HUES64 (cell line): ENCODE measurements around the gene ATG9B.

Experiments
- H3K27ac ChIP-seq: 2 replicates; pipeline ENCODE4 v1.7.0; 2013; ENCODE audit warnings: low read depth, low read length, inconsistent platforms
- H3K27me3 ChIP-seq: 2 replicates; pipeline ENCODE4 v1.6.1; 2013; ENCODE audit warnings: mild to moderate bottlenecking, low read length; ENCODE audit not compliant: insufficient read depth
- H3K36me3 ChIP-seq: 2 replicates; pipeline ENCODE4 v1.6.1; 2013; ENCODE audit warnings: mild to moderate bottlenecking, low read length; ENCODE audit not compliant: insufficient read depth
- H3K4me1 ChIP-seq: 2 replicates; pipeline ENCODE4 v1.6.1; 2013; ENCODE audit warnings: mild to moderate bottlenecking, low read length, moderate library complexity; ENCODE audit not compliant: insufficient read depth
- H3K4me3 ChIP-seq: 2 replicates; pipeline ENCODE4 v1.5.1; 2013; ENCODE audit warnings: mild to moderate bottlenecking, low read length, moderate library complexity
- H3K9ac ChIP-seq: 2 replicates; pipeline ENCODE4 v1.6.1; 2013; ENCODE audit warnings: mild to moderate bottlenecking, low read depth, low read length
- H3K9me3 ChIP-seq: 2 replicates; pipeline ENCODE4 v1.6.1; 2013; ENCODE audit warnings: low read depth, low read length; ENCODE audit not compliant: insufficient read depth
- WGBS: fragments of 150-250, 120-280 bp; methylation state at CpG from one replicate; pipeline ENCODE4 v1.1.7; 2013; ENCODE audit warnings: missing lambda C conversion rate; 5-methylcytosine and 5-hydroxymethylcytosine counted together

Gene ATG9B

GRCh38 chr7:151006590-151007300 is 17.5 kb downstream of the ATG9B start:
- Histone ChIP-seq H3K9me3 (no peaks in the 10 kb centered on the region), H3K4me3 (no peak overlapping the region), H3K27me3 (no peaks in the 10 kb centered on the region), H3K9ac (no peak overlapping the region), H3K27ac (no peak overlapping the region), H3K4me1 (peaks cover 18% of the 10 kb centered on the region), H3K36me3 (no peaks in the 10 kb centered on the region)
- WGBS = 88% methylated on average over 23 of the region's 23 CpGs

- Histone ChIP-seq H3K27ac (no peak overlapping the region), H3K9ac (no peak overlapping the region), H3K27me3 (no peaks in the 10 kb centered on the region), H3K4me3 (no peak overlapping the region), H3K9me3 (no peaks in the 10 kb centered on the region), H3K36me3 (no peaks in the 10 kb centered on the region), H3K4me1 (peaks cover 15% of the 10 kb centered on the region)
- WGBS = 85% methylated on average over 9 of the region's 9 CpGs
Measured at GRCh38 chr7:151005566-151005965, 18.7 kb downstream of the ATG9B start.

GRCh38 chr7:151003572-151003971 is 20.7 kb downstream of the ATG9B start:
- Histone ChIP-seq H3K9me3 (no peaks in the 10 kb centered on the region), H3K27ac (no peak overlapping the region), H3K36me3 (no peaks in the 10 kb centered on the region), H3K9ac (no peak overlapping the region), H3K4me3 (no peak overlapping the region), H3K27me3 (no peaks in the 10 kb centered on the region), H3K4me1 (peaks cover 5% of the 10 kb centered on the region; the same call in 1 of the 2 replicates)
- whole genome bisulfite sequencing = 90% methylated on average over 12 of the region's 12 CpGs

- H3K4me3 ChIP-seq = no peak overlapping the region
- no peak overlapping the region for H3K27ac ChIP-seq
- H3K9ac ChIP-seq = no peak overlapping the region
- H3K4me1 ChIP-seq = no peaks in the 10 kb centered on the region
- H3K36me3 ChIP-seq = no peaks in the 10 kb centered on the region
- no peaks in the 10 kb centered on the region for H3K27me3 ChIP-seq
- no peaks in the 10 kb centered on the region for H3K9me3 ChIP-seq
- 95% methylated on average over 16 of the region's 16 CpGs for WGBS
Measured at GRCh38 chr7:151001546-151001945, 22.7 kb downstream of the ATG9B start.

GRCh38 chr7:151000897-151001495 is 23.3 kb downstream of the ATG9B start:
- Histone ChIP-seq H3K27ac (no peak overlapping the region), H3K4me1 (no peaks in the 10 kb centered on the region), H3K9ac (no peak overlapping the region), H3K9me3 (no peaks in the 10 kb centered on the region), H3K4me3 (no peak overlapping the region), H3K36me3 (no peaks in the 10 kb centered on the region), H3K27me3 (no peaks in the 10 kb centered on the region)
- 92% methylated on average over 12 of the region's 13 CpGs for WGBS

- Histone ChIP-seq H3K27me3 (no peaks in the 10 kb centered on the region), H3K4me3 (no peak overlapping the region), H3K4me1 (no peaks in the 10 kb centered on the region), H3K27ac (no peak overlapping the region), H3K36me3 (no peaks in the 10 kb centered on the region), H3K9me3 (no peaks in the 10 kb centered on the region), H3K9ac (no peak overlapping the region)
- 92% methylated on average over 5 of the region's 5 CpGs for WGBS
Measured at GRCh38 chr7:150999497-151000230, 24.6 kb downstream of the ATG9B start.

GRCh38 chr7:150999001-150999400 is 25.3 kb downstream of the ATG9B start:
- no peak overlapping the region for H3K9ac ChIP-seq
- no peak overlapping the region for H3K4me3 ChIP-seq
- WGBS = 94% methylated on average over 12 of the region's 12 CpGs

GRCh38 chr7:150998341-150998740 is 26.0 kb downstream of the ATG9B start:
- no peak overlapping the region for H3K9ac ChIP-seq
- H3K9me3 ChIP-seq = no peaks in the 10 kb centered on the region
- no peaks in the 10 kb centered on the region for H3K27me3 ChIP-seq
- H3K4me1 ChIP-seq = no peaks in the 10 kb centered on the region; the same call in 1 of the 2 replicates
- no peaks in the 10 kb centered on the region for H3K36me3 ChIP-seq
- H3K27ac ChIP-seq = no peak overlapping the region
- H3K4me3 ChIP-seq = no peak overlapping the region
- 92% methylated on average over 20 of the region's 20 CpGs for WGBS

More at GRCh38 chr7:150999001-150999400, 25.3 kb downstream of the ATG9B start:
- H3K9me3 ChIP-seq = no peaks in the 10 kb centered on the region
- H3K36me3 ChIP-seq = no peaks in the 10 kb centered on the region
- no peaks in the 10 kb centered on the region for H3K27me3 ChIP-seq
- no peak overlapping the region for H3K27ac ChIP-seq
- H3K4me1 ChIP-seq = no peaks in the 10 kb centered on the region

- no peak overlapping the region for H3K27ac ChIP-seq
- H3K27me3 ChIP-seq = no peaks in the 10 kb centered on the region
- no peaks in the 10 kb centered on the region for H3K36me3 ChIP-seq
- H3K4me3 ChIP-seq = no peak overlapping the region
- no peaks in the 10 kb centered on the region for H3K9me3 ChIP-seq
- WGBS = 89% methylated on average over 5 of the region's 5 CpGs
- H3K4me1 ChIP-seq = peaks cover 4% of the 10 kb centered on the region; the same call in 1 of the 2 replicates
- no peak overlapping the region for H3K9ac ChIP-seq
Measured at GRCh38 chr7:150997817-150998216, 26.5 kb downstream of the ATG9B start.

- H3K4me1 ChIP-seq = peaks cover 4% of the 10 kb centered on the region; the same call in 1 of the 2 replicates
- 92% methylated on average over 8 of the region's 8 CpGs for WGBS
- H3K9ac ChIP-seq = no peak overlapping the region
- no peaks in the 10 kb centered on the region for H3K36me3 ChIP-seq
- H3K27me3 ChIP-seq = no peaks in the 10 kb centered on the region
- no peak overlapping the region for H3K27ac ChIP-seq
- H3K9me3 ChIP-seq = no peaks in the 10 kb centered on the region
- no peak overlapping the region for H3K4me3 ChIP-seq
Measured at GRCh38 chr7:150997075-150997511, 27.2 kb downstream of the ATG9B start.
